Endothelial cell of umbilical vein (primary cell): Measurements from ENCODE around the gene NCR1. TPM values are rescaled to one million over a fixed set of nuclear protein-coding genes. Genes with fewer than 3 reads are reported as not detected.

Experiments
- BruUV-seq: library from RNA; stranded (reverse); fragments of 400-500 nt; replicated peaks from 2 replicates; lab custom pipeline; 2021; lab: Mats Ljungman, UMichigan
- CTCF ChIA-PET: fragments of 300-600, 350-600 bp; sonication (Branson Sonifier 250); formaldehyde crosslinking; loops from one replicate; lab custom pipeline; 2021; ENCODE audit warnings: antibody characterized with exemption, inconsistent platforms; lab: Charles Lee
- POLR2A ChIA-PET: fragments of 300-600, 350-600 bp; sonication (Branson Sonifier 250); formaldehyde crosslinking; loops from one replicate; lab custom pipeline; 2021; ENCODE audit warnings: antibody characterized with exemption, inconsistent platforms; lab: Charles Lee
- DNase-seq: peaks from one replicate; pipeline ENCODE4 v3.0.0-alpha.2; 2011; ENCODE audit warnings: low read depth, low spot score
- FAIRE-seq: peaks from 2 replicates; lab custom pipeline; 2011; peaks lifted over from hg19 to GRCh38; lab: Jason Lieb, UNC
- H2AFZ ChIP-seq: 2 replicates; pipeline ENCODE4 v1.6.0; 2012; ENCODE audit warnings: low read depth, low read length, control low read depth, inconsistent platforms
- H3K27ac ChIP-seq: 2 replicates; pipeline ENCODE4 v1.5.1; 2011; ENCODE audit warnings: low read depth, mild to moderate bottlenecking, control low read depth, low read length, moderate library complexity; ENCODE audit not compliant: insufficient read depth
- H3K27me3 ChIP-seq, 2 experiments: 2 replicates each; pipeline versions ENCODE4 v1.6.0 to v1.6.1; 2011; ENCODE audit warnings: low read length in 2 of 2, mixed read lengths in 1 of 2; ENCODE audit not compliant: control insufficient read depth in 2 of 2, insufficient read depth in 2 of 2
- H3K36me3 ChIP-seq, 2 experiments: 2 replicates in 1 of 2; 3 replicates in 1 of 2; pipeline ENCODE4 v1.5.1; 2011; ENCODE audit warnings: low read length in 2 of 2, mild to moderate bottlenecking in 1 of 2, moderate library complexity in 1 of 2; ENCODE audit not compliant: control insufficient read depth in 2 of 2, insufficient read depth in 2 of 2; ENCODE audit errors: extremely low read depth in 1 of 2
- H3K4me1 ChIP-seq: 3 replicates; pipeline ENCODE4 v1.5.1; 2011; ENCODE audit warnings: mild to moderate bottlenecking, low read length; ENCODE audit not compliant: control insufficient read depth, insufficient read depth; ENCODE audit errors: extremely low read depth
- H3K4me2 ChIP-seq: 2 replicates; pipeline ENCODE4 v1.6.1; 2011; ENCODE audit warnings: low read length, control low read depth, mixed read lengths; ENCODE audit not compliant: insufficient read depth
- H3K4me3 ChIP-seq, 3 experiments: fragments of 200-600 bp in 1 of 3; sonication (generic), shearing (Covaris generic) in 1 of 3; replicated peaks in 1 of 3; 2 replicates each; pipeline ENCODE4 v1.5.1; 2011 to 2016; ENCODE audit warnings: control low read depth in 3 of 3, low read length in 3 of 3, mild to moderate bottlenecking in 2 of 3, inconsistent platforms in 1 of 3, low read depth in 1 of 3, moderate library complexity in 1 of 3; ENCODE audit not compliant: insufficient read depth in 1 of 3
- H3K79me2 ChIP-seq: 2 replicates; pipeline ENCODE4 v1.6.0; 2012; ENCODE audit warnings: low read length, inconsistent platforms; ENCODE audit not compliant: control insufficient read depth, insufficient read depth
- H3K9ac ChIP-seq: replicated peaks from 2 replicates; pipeline ENCODE3; 2011; ENCODE audit warnings: low read length, control low read depth; ENCODE audit not compliant: insufficient read depth; ENCODE audit errors: extremely low read depth
- H3K9me1 ChIP-seq: replicated peaks from 3 replicates; pipeline ENCODE4 v1.6.0; 2011; ENCODE audit warnings: mild to moderate bottlenecking, low read length; ENCODE audit not compliant: control insufficient read depth, insufficient read depth; ENCODE audit errors: extremely low read depth
- H3K9me3 ChIP-seq: replicated peaks from 2 replicates; pipeline ENCODE4 v1.5.1; 2012; ENCODE audit warnings: low read length, inconsistent platforms; ENCODE audit not compliant: control insufficient read depth, insufficient read depth
- H4K20me1 ChIP-seq: replicated peaks from 2 replicates; pipeline ENCODE3; 2011; ENCODE audit warnings: mild to moderate bottlenecking, low read length; ENCODE audit not compliant: control insufficient read depth, insufficient read depth; ENCODE audit errors: extremely low read depth
- EZH2 ChIP-seq: IDR thresholded peaks from 2 replicates; pipeline ENCODE4 v1.6.1; 2012; ENCODE audit warnings: borderline replicate concordance, low read depth, mild to moderate bottlenecking, moderate library complexity, low read length, inconsistent platforms; ENCODE audit not compliant: severe bottlenecking
- FOS ChIP-seq: IDR thresholded peaks from 2 replicates; pipeline ENCODE4 v1.6.1; 2011; ENCODE audit warnings: mild to moderate bottlenecking, low read length, moderate library complexity, borderline replicate concordance; ENCODE audit not compliant: insufficient read depth
- GATA2 ChIP-seq: IDR thresholded peaks from 2 replicates; pipeline ENCODE4 v1.7.0; 2011; ENCODE audit warnings: low read depth, mild to moderate bottlenecking, moderate library complexity, mixed read lengths, low read length; ENCODE audit not compliant: insufficient read length, insufficient read depth
- JUN ChIP-seq: IDR thresholded peaks from 2 replicates; pipeline ENCODE4 v1.6.1; 2011; ENCODE audit warnings: borderline replicate concordance, low read depth; ENCODE audit not compliant: insufficient read length, insufficient read depth
- MAX ChIP-seq: IDR thresholded peaks from 2 replicates; pipeline ENCODE4 v1.6.1; 2011; ENCODE audit not compliant: insufficient read depth, insufficient read length
- POLR2A ChIP-seq: IDR thresholded peaks from 2 replicates; pipeline ENCODE4 v1.6.1; 2012; ENCODE audit warnings: low read depth, mild to moderate bottlenecking, control low read depth, low read length
- POLR2AphosphoS5 ChIP-seq: IDR thresholded peaks from 2 replicates; pipeline ENCODE4 v1.6.1; 2012; ENCODE audit warnings: low read depth, mild to moderate bottlenecking, control low read depth, low read length, moderate library complexity; ENCODE audit not compliant: insufficient read depth
- dilution Hi-C: fragments of 300-500 bp; cut with MboI; formaldehyde crosslinking; loops from one replicate; pipeline ENCODE4 v1.15.0; 2019; ENCODE audit warnings: low sequenced_read_pairs; ENCODE audit not compliant: extremely low pct_ligation_motif_present
- intact Hi-C: fragments of 100-400 bp; cut with micrococcal nuclease; formaldehyde crosslinking; loops from one replicate; pipeline ENCODE4 v1.10.0; 2022
- polyA plus RNA-seq, 4 experiments: library from polyadenylated mRNA; depleted of rRNA in 3 of 4; stranded (reverse) in 3 of 4; unstranded in 1 of 4; fragments of >200 nt; gene quantifications; 2 replicates each; pipeline versions ENCODE4 v1.2.1 to v1.2.3, GENCODE V29; 2011 to 2012; ENCODE audit warnings: missing spikeins in 1 of 4
- total RNA-seq: library from RNA; stranded (reverse); gene quantifications from 2 replicates; pipeline ENCODE4 v1.2.3, GENCODE V29; 2021

Gene NCR1
- total and polyA plus RNA-seq, 2 donors (not counting 3 experiments of a cell fraction or from before 2014, with no cell fraction given): 0.44 to 0.76 TPM

DNA sequence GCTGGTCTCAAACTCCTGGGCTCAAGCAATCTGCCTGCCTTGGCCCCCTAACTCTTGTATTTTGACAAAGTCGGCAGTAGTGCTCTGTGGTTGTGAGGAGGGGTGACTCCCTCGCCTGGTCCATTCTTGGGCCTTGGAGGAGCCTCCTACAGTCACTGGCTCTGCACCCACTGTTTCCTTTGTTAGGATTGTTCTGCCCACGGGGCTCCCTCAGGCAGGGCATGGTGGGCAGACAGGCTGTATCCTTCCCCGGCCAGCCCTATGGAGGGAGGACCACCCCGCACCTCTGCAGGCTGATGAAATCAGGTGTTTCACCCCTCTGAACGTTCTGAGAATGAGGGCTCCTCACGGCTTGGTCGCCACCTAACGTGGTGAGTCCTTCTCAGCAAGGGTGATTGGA is 22.7 kb upstream of the NCR1 start:
- no peak for DNase-seq
- Histone ChIP-seq H3K4me3 (no peak overlapping the region), H3K36me3 (no peaks in the 10 kb centered on the region), H3K9me1 (no peaks in the 10 kb centered on the region), H3K79me2 (no peaks in the 10 kb centered on the region), H3K4me2 (no peak overlapping the region), H3K9me3 (no peaks in the 10 kb centered on the region), H4K20me1 (no peaks in the 10 kb centered on the region), H2AFZ (no peak overlapping the region), H3K9ac (no peak overlapping the region), H3K4me1 (no peaks in the 10 kb centered on the region), H3K27me3 (no peaks in the 10 kb centered on the region), H3K27ac (no peak overlapping the region)
- BruUV-seq: no TSS peak
- dilution Hi-C loops: no loop called here
- CTCF ChIA-PET: no interaction called here
- POLR2A ChIA-PET: no interaction called here
- no peak for TF ChIP-seq FOS
- TF ChIP-seq GATA2: no peak
- no peak for TF ChIP-seq EZH2
- no peak for TF ChIP-seq MAX
- TF ChIP-seq POLR2A: no peak
- TF ChIP-seq JUN: no peak
- no peak for TF ChIP-seq POLR2AphosphoS5
- intact Hi-C loops: loop anchor here (5.0 kb wide), 1 partner anchor 204 kb away; no protein-coding TSS in a partner anchor
- FAIRE-seq: no peak

GRCh38 chr19:54888239-54888638 is 17.7 kb upstream of the NCR1 start:
- no peak overlapping the region for H3K9ac ChIP-seq
- H3K9me3 ChIP-seq: no peaks in the 10 kb centered on the region
- no peaks in the 10 kb centered on the region for H4K20me1 ChIP-seq
- H3K36me3 ChIP-seq: no peaks in the 10 kb centered on the region
- no peak overlapping the region for H3K4me3 ChIP-seq
- no peak overlapping the region for H3K27ac ChIP-seq
- dilution Hi-C loops: no loop called here
- FAIRE-seq (no peak), DNase-seq (no peak)
- no peaks in the 10 kb centered on the region for H3K9me1 ChIP-seq
- no peak overlapping the region for H3K4me2 ChIP-seq
- CTCF ChIA-PET: no interaction called here
- H3K4me1 ChIP-seq: no peaks in the 10 kb centered on the region
- POLR2A ChIA-PET: no interaction called here
- BruUV-seq: no TSS peak
- no peak for TF ChIP-seq JUN
- TF ChIP-seq FOS: no peak
- no peak overlapping the region for H2AFZ ChIP-seq
- no peaks in the 10 kb centered on the region for H3K79me2 ChIP-seq
- intact Hi-C loops: no loop called here
- H3K27me3 ChIP-seq: no peaks in the 10 kb centered on the region
